H9 (cell line): Measurements from ENCODE around the gene ENPP6. TPM values are rescaled to one million over a fixed set of nuclear protein-coding genes. Genes with fewer than 3 reads are reported as not detected.

Experiments
- DNase-seq: peaks from one replicate; pipeline ENCODE4 v3.0.0-alpha.2; 2017
- H2AFZ ChIP-seq: one replicate; pipeline ENCODE4 v1.6.1; 2013; ENCODE audit warnings: mild to moderate bottlenecking, low read length, control low read depth, moderate library complexity
- H2AK5ac ChIP-seq: 2 replicates; pipeline ENCODE4 v1.6.1; 2013; ENCODE audit warnings: low read length, control low read depth, mixed read lengths; ENCODE audit not compliant: insufficient read length
- H2BK120ac ChIP-seq: one replicate; pipeline ENCODE4 v1.6.1; 2013; ENCODE audit warnings: low read depth, mild to moderate bottlenecking, low read length, control low read depth, inconsistent platforms; ENCODE audit not compliant: poor library complexity, severe bottlenecking
- H2BK12ac ChIP-seq: 2 replicates; pipeline ENCODE4 v1.6.1; 2013; ENCODE audit warnings: low read length, control low read depth, mixed read lengths, low read depth; ENCODE audit not compliant: insufficient read length
- H2BK15ac ChIP-seq: 2 replicates; pipeline ENCODE4 v1.6.1; 2013; ENCODE audit warnings: low read depth, low read length, control low read depth
- H2BK20ac ChIP-seq: one replicate; pipeline ENCODE4 v1.6.1; 2013; ENCODE audit warnings: low read depth, mild to moderate bottlenecking, low read length, control low read depth, inconsistent platforms; ENCODE audit not compliant: poor library complexity, severe bottlenecking
- H2BK5ac ChIP-seq: 2 replicates; pipeline ENCODE4 v1.6.1; 2013; ENCODE audit warnings: low read length, control low read depth, mixed read lengths; ENCODE audit not compliant: insufficient read length
- H3K14ac ChIP-seq: 2 replicates; pipeline ENCODE4 v1.6.1; 2013; ENCODE audit warnings: low read length, control low read depth; ENCODE audit not compliant: insufficient read depth
- H3K18ac ChIP-seq: 2 replicates; pipeline ENCODE4 v1.6.1; 2013; ENCODE audit warnings: low read depth, mild to moderate bottlenecking, mixed read lengths, low read length, control low read depth; ENCODE audit not compliant: insufficient read length
- H3K23ac ChIP-seq: 2 replicates; pipeline ENCODE4 v1.6.1; 2013; ENCODE audit warnings: low read length, control low read depth, mixed read lengths, low read depth; ENCODE audit not compliant: insufficient read length
- H3K23me2 ChIP-seq: 2 replicates; pipeline ENCODE4 v1.6.1; 2013; ENCODE audit warnings: low read depth, mild to moderate bottlenecking, mixed read lengths, low read length, control low read depth; ENCODE audit not compliant: insufficient read length, poor library complexity, severe bottlenecking
- H3K27ac ChIP-seq: 2 replicates; pipeline ENCODE4 v1.5.1; 2013; ENCODE audit warnings: low read length, control low read depth, mixed read lengths, low read depth; ENCODE audit not compliant: insufficient read length
- H3K27me3 ChIP-seq: 2 replicates; pipeline ENCODE4 v1.6.1; 2013; ENCODE audit warnings: low read length, control low read depth, inconsistent platforms; ENCODE audit not compliant: insufficient read depth
- H3K4ac ChIP-seq: 2 replicates; pipeline ENCODE4 v1.6.1; 2013; ENCODE audit warnings: low read depth, mild to moderate bottlenecking, control low read depth, inconsistent platforms, low read length, moderate library complexity
- H3K4me1 ChIP-seq: 2 replicates; pipeline ENCODE4 v1.6.1; 2013; ENCODE audit warnings: low read length, control low read depth, inconsistent platforms; ENCODE audit not compliant: insufficient read depth
- H3K4me2 ChIP-seq: 2 replicates; pipeline ENCODE4 v1.6.1; 2013; ENCODE audit warnings: low read length, control low read depth, mixed read lengths; ENCODE audit not compliant: insufficient read length, insufficient read depth
- H3K56ac ChIP-seq: 2 replicates; pipeline ENCODE4 v1.6.1; 2013; ENCODE audit warnings: low read depth, mild to moderate bottlenecking, mixed read lengths, low read length, control low read depth; ENCODE audit not compliant: insufficient read length
- H3K79me1 ChIP-seq: 2 replicates; pipeline ENCODE4 v1.6.1; 2013; ENCODE audit warnings: low read depth, mild to moderate bottlenecking, moderate library complexity, low read length, control low read depth, inconsistent platforms; ENCODE audit not compliant: insufficient read depth, poor library complexity, severe bottlenecking
- H3K79me2 ChIP-seq: 2 replicates; pipeline ENCODE4 v1.6.1; 2013; ENCODE audit warnings: low read length, control low read depth, inconsistent platforms; ENCODE audit not compliant: insufficient read depth
- H3K9ac ChIP-seq: 2 replicates; pipeline ENCODE4 v1.6.1; 2013; ENCODE audit warnings: low read length, control low read depth, mixed read lengths; ENCODE audit not compliant: insufficient read length; ENCODE audit errors: extremely low read depth
- H3K9me3 ChIP-seq: one replicate; pipeline ENCODE4 v1.6.1; 2013; ENCODE audit warnings: low read depth, low read length, inconsistent platforms; ENCODE audit not compliant: control insufficient read depth
- H3T11ph ChIP-seq: one replicate; pipeline ENCODE4 v1.6.1; 2013; ENCODE audit warnings: mild to moderate bottlenecking, low read length, control low read depth, inconsistent platforms
- H4K20me1 ChIP-seq: one replicate; pipeline ENCODE4 v1.6.1; 2013; ENCODE audit not compliant: control insufficient read depth, insufficient read length, insufficient read depth
- H4K5ac ChIP-seq: 2 replicates; pipeline ENCODE4 v1.6.1; 2013; ENCODE audit warnings: low read depth, mild to moderate bottlenecking, mixed read lengths, low read length, control low read depth; ENCODE audit not compliant: insufficient read length
- H4K8ac ChIP-seq: replicated peaks from 2 replicates; pipeline ENCODE4 v1.6.1; 2013; ENCODE audit warnings: low read length, control low read depth, mixed read lengths, low read depth; ENCODE audit not compliant: insufficient read length
- H4K91ac ChIP-seq: 2 replicates; pipeline ENCODE4 v1.6.1; 2013; ENCODE audit warnings: low read depth, mild to moderate bottlenecking, moderate library complexity, mixed read lengths, low read length, control low read depth; ENCODE audit not compliant: insufficient read length
- H3K27ac Mint-ChIP-seq, 3 experiments: 2 replicates in 2 of 3; 3 replicates in 1 of 3; pipeline ENCODE4 v1.8.0; 2020 to 2021; ENCODE audit warnings: mixed read lengths in 3 of 3, mild to moderate bottlenecking in 1 of 3, moderate library complexity in 1 of 3
- H3K27me3 Mint-ChIP-seq: 2 replicates; pipeline ENCODE4 v1.8.0; 2021; ENCODE audit warnings: low read depth, mild to moderate bottlenecking, moderate library complexity, mixed read lengths
- H3K36me3 Mint-ChIP-seq, 3 experiments: 2 replicates in 2 of 3; 3 replicates in 1 of 3; pipeline ENCODE4 v1.8.0; 2020 to 2021; ENCODE audit warnings: low read depth in 3 of 3, mixed read lengths in 3 of 3; ENCODE audit not compliant: insufficient read depth in 1 of 3
- H3K4me1 Mint-ChIP-seq, 2 experiments: 2 replicates each; pipeline ENCODE4 v1.8.0; 2020; ENCODE audit warnings: mixed read lengths in 2 of 2
- H3K4me3 Mint-ChIP-seq, 2 experiments: 2 replicates in 1 of 2; 3 replicates in 1 of 2; pipeline ENCODE4 v1.8.0; 2020 to 2021; ENCODE audit warnings: mild to moderate bottlenecking in 2 of 2, mixed read lengths in 2 of 2, moderate library complexity in 1 of 2
- H3K9me3 Mint-ChIP-seq, 2 experiments: 2 replicates in 1 of 2; 3 replicates in 1 of 2; pipeline ENCODE4 v1.8.0; 2020; ENCODE audit warnings: mild to moderate bottlenecking in 2 of 2, mixed read lengths in 2 of 2, moderate library complexity in 1 of 2
- CTCF ChIP-seq: fragments of 200-600 bp; sonication (generic); conservative IDR thresholded peaks from 3 replicates; pipeline ENCODE4 v1.8.0; 2021; ENCODE audit warnings: antibody characterized with exemption, mild to moderate bottlenecking
- WGBS: extraction: QIAGEN DNeasy Blood & Tissue Kit; methylation state at CpG from one replicate; pipeline ENCODE4 v1.1.7; 2013; ENCODE audit warnings: missing lambda C conversion rate, low lambda C conversion rate, mixed read lengths; ENCODE audit not compliant: insufficient read length; ENCODE audit errors: extremely low coverage; 5-methylcytosine and 5-hydroxymethylcytosine counted together
- total RNA-seq: library from RNA; stranded (reverse); gene quantifications from 2 replicates; pipeline ENCODE4 v1.2.1, GENCODE V29; 2021

The ENPP6 gene
- total RNA-seq, 1 experiment from 2014 or later: not detected

GRCh38 chr4:184201179-184201578 lies 16.5 kb downstream of the ENPP6 start:
- no peak for TF ChIP-seq CTCF
- Mint-ChIP-seq H3K27me3 (peaks cover 9% of the 10 kb centered on the region), H3K4me1 (peaks cover 24 to 25% of the 10 kb centered on the region in 2 experiments), H3K4me3 (no peak overlapping the region), H3K36me3 (peaks cover 0 to 9% (median 3%) of the 10 kb centered on the region in 3 experiments; a peak in 4 of 7 replicates), H3K27ac (no peak overlapping the region), H3K9me3 (peaks cover 3 to 10% of the 10 kb centered on the region in 2 experiments; a peak in 4 of 5 replicates)
- Histone ChIP-seq H2BK15ac (no peak overlapping the region), H3K23ac (no peak overlapping the region), H4K91ac (no peak overlapping the region), H3K9ac (no peak overlapping the region), H3K56ac (no peak overlapping the region), H3K14ac (no peak overlapping the region), H4K20me1 (no peaks in the 10 kb centered on the region), H3K4me2 (no peak overlapping the region), H4K5ac (no peak overlapping the region), H3K79me1 (no peaks in the 10 kb centered on the region), H3K4ac (no peak overlapping the region), H3K9me3 (no peaks in the 10 kb centered on the region), H3K4me1 (no peaks in the 10 kb centered on the region), H3T11ph (no peak overlapping the region), H4K8ac (no peak overlapping the region), H3K18ac (no peak overlapping the region), H2AK5ac (no peak overlapping the region), H2BK120ac (no peak overlapping the region), H2BK5ac (no peak overlapping the region), H2BK12ac (no peak overlapping the region), H3K27me3 (peaks cover 3% of the 10 kb centered on the region; the same call in 1 of the 2 replicates), H2AFZ (no peak overlapping the region), H3K79me2 (no peaks in the 10 kb centered on the region), H3K27ac (no peak overlapping the region), H2BK20ac (no peak overlapping the region), H3K23me2 (no peaks in the 10 kb centered on the region)
- no CpG with 5 or more reads among the region's 7 CpGs for WGBS
- DNase-seq: no peak
